PC-3 (cell line): Measurements from ENCODE around the gene SLC2A4RG. TPM values are rescaled to one million over a fixed set of nuclear protein-coding genes. Genes with fewer than 3 reads are reported as not detected.

Source experiments
- ATAC-seq: fragments of 200-7000 bp; cut with Tn5 transposase; 2 replicates; pipeline ENCODE4 v1.9.1; 2020; ENCODE audit warnings: mild to moderate bottlenecking, moderate library complexity
- BruUV-seq: library from RNA; stranded (reverse); fragments of 400-500 nt; replicated peaks from 2 replicates; lab custom pipeline; 2021; lab: Mats Ljungman, UMichigan
- CTCF ChIA-PET: fragments of 300-600 bp; sonication (Branson Sonifier 250); formaldehyde crosslinking; loops from one replicate; lab custom pipeline; 2022; ENCODE audit warnings: antibody characterized with exemption; lab: Charles Lee
- POLR2A ChIA-PET: fragments of 300-600 bp; sonication (Branson Sonifier 250); formaldehyde crosslinking; loops from one replicate; lab custom pipeline; 2022; ENCODE audit warnings: antibody characterized with exemption; ENCODE audit not compliant: unreplicated experiment; lab: Charles Lee
- DNase-seq: peaks from one replicate; pipeline ENCODE4 v3.0.0-alpha.2; 2015
- H2AFZ ChIP-seq: fragments of 300-600 bp; sonication (generic); 2 replicates; pipeline ENCODE4 v1.6.0; 2016; ENCODE audit warnings: antibody characterized with exemption, low read length
- H3F3A ChIP-seq: fragments of 300-600 bp; sonication (generic); one replicate; pipeline ENCODE4 v1.6.0; 2017; ENCODE audit warnings: antibody characterized with exemption, low read length, control low read depth, mild to moderate bottlenecking; ENCODE audit not compliant: unreplicated experiment
- H3K27ac ChIP-seq: fragments of 300-600 bp; sonication (generic); 2 replicates; pipeline ENCODE4 v1.5.1; 2016; ENCODE audit warnings: mild to moderate bottlenecking, low read length
- H3K27me3 ChIP-seq: fragments of 300-600 bp; sonication (generic); 2 replicates; pipeline ENCODE4 v1.6.1; 2016; ENCODE audit warnings: low read length, mixed read lengths
- H3K36me3 ChIP-seq: fragments of 300-600 bp; sonication (generic); 2 replicates; pipeline ENCODE4 v1.6.1; 2016; ENCODE audit warnings: low read depth, mixed run types, low read length, mixed read lengths
- H3K4me1 ChIP-seq: fragments of 300-600 bp; sonication (generic); 2 replicates; pipeline ENCODE4 v1.5.1; 2016; ENCODE audit warnings: low read length; ENCODE audit not compliant: insufficient read depth
- H3K4me2 ChIP-seq: fragments of 300-600 bp; sonication (generic); 2 replicates; pipeline ENCODE4 v1.6.0; 2016; ENCODE audit warnings: low read length
- H3K4me3 ChIP-seq: fragments of 300-600 bp; sonication (generic); 2 replicates; pipeline ENCODE4 v1.5.1; 2016; ENCODE audit warnings: mild to moderate bottlenecking, low read length, mixed read lengths
- H3K79me2 ChIP-seq: fragments of 300-600 bp; sonication (generic); 2 replicates; pipeline ENCODE4 v1.6.1; 2017; ENCODE audit warnings: low read length, mixed read lengths
- H3K9ac ChIP-seq: fragments of 300-600 bp; sonication (generic); 2 replicates; pipeline ENCODE4 v1.6.0; 2016; ENCODE audit warnings: mild to moderate bottlenecking, low read length
- H3K9me2 ChIP-seq: fragments of 300-600 bp; sonication (generic); replicated peaks from 2 replicates; pipeline ENCODE4 v1.6.1; 2016; ENCODE audit warnings: mixed run types, low read length, mixed read lengths
- H3K9me3 ChIP-seq: fragments of 300-600 bp; sonication (generic); 2 replicates; pipeline ENCODE4 v1.6.1; 2016; ENCODE audit warnings: low read length, mixed read lengths
- H4K20me1 ChIP-seq: fragments of 300-600 bp; sonication (generic); 2 replicates; pipeline ENCODE4 v1.6.1; 2016; ENCODE audit warnings: low read length, mixed read lengths
- CTCF ChIP-seq: fragments of 300-600 bp; sonication (generic); conservative IDR thresholded peaks from 2 replicates; pipeline ENCODE4 v1.5.1; 2017; ENCODE audit warnings: antibody characterized with exemption, low read depth, mild to moderate bottlenecking, low read length
- EZH2 ChIP-seq: fragments of 300-600 bp; sonication (generic); IDR thresholded peaks from one replicate; pipeline ENCODE4 v1.6.1; 2017; ENCODE audit warnings: antibody characterized with exemption, mild to moderate bottlenecking, low read length; ENCODE audit not compliant: unreplicated experiment
- EZH2phosphoT487 ChIP-seq: fragments of 300-600 bp; sonication (generic); IDR thresholded peaks from 2 replicates; pipeline ENCODE4 v1.6.1; 2018; ENCODE audit warnings: mild to moderate bottlenecking, antibody characterized with exemption, low read length, borderline replicate concordance
- intact Hi-C: fragments of 100-400 bp; cut with micrococcal nuclease; formaldehyde crosslinking; loops from 2 replicates; pipeline ENCODE4 v1.9.0; 2023
- total RNA-seq: library from RNA; depleted of rRNA; stranded (reverse); fragments of >200 nt; gene quantifications from 2 replicates; pipeline ENCODE4 v1.2.3, GENCODE V29; 2014

SLC2A4RG gene
- total RNA-seq, 1 experiment from 2014 or later = 116 TPM

GRCh38 chr20:63765082-63765873, 25.7 kb downstream of the SLC2A4RG start:
- BruUV-seq = no TSS peak
- Histone ChIP-seq H3K4me3 (no peak overlapping the region), H3K4me2 (no peak overlapping the region), H3K9me3 (no peaks in the 10 kb centered on the region), H2AFZ (no peak overlapping the region), H3K9ac (no peak overlapping the region), H3K79me2 (no peaks in the 10 kb centered on the region), H4K20me1 (no peaks in the 10 kb centered on the region), H3F3A (no peaks in the 10 kb centered on the region), H3K27me3 (no peaks in the 10 kb centered on the region), H3K36me3 (no peaks in the 10 kb centered on the region), H3K27ac (no peak overlapping the region), H3K4me1 (no peaks in the 10 kb centered on the region), H3K9me2 (no peaks in the 10 kb centered on the region)
- no peak for TF ChIP-seq CTCF
- no peak for TF ChIP-seq EZH2
- TF ChIP-seq EZH2phosphoT487 = no peak
- intact Hi-C loops = no loop called here
- POLR2A ChIA-PET = no interaction called here
- no peak for DNase-seq
- CTCF ChIA-PET = no interaction called here
- no peak for ATAC-seq

- ChIA-PET POLR2A (no interaction called here), CTCF (no interaction called here)
- DNase-seq (no peak), ATAC-seq (no peak)
- H3K79me2 ChIP-seq = no peaks in the 10 kb centered on the region
- no peak overlapping the region for H3K4me2 ChIP-seq
- no peaks in the 10 kb centered on the region for H3K27me3 ChIP-seq
- BruUV-seq = no TSS peak
- H3K36me3 ChIP-seq = no peaks in the 10 kb centered on the region
- H4K20me1 ChIP-seq = no peaks in the 10 kb centered on the region
- H3K4me3 ChIP-seq = no peak overlapping the region
- no peaks in the 10 kb centered on the region for H3K9me3 ChIP-seq
- no peaks in the 10 kb centered on the region for H3K4me1 ChIP-seq
- intact Hi-C loops = no loop called here
- H3K9me2 ChIP-seq = no peaks in the 10 kb centered on the region
- no peak overlapping the region for H3K27ac ChIP-seq
- H3F3A ChIP-seq = no peaks in the 10 kb centered on the region
- H2AFZ ChIP-seq = no peak overlapping the region
- no peak for TF ChIP-seq CTCF
- TF ChIP-seq EZH2phosphoT487 = no peak
- TF ChIP-seq EZH2 = no peak
- H3K9ac ChIP-seq = no peak overlapping the region
Observed at GRCh38 chr20:63765902-63766301, 26.3 kb downstream of the SLC2A4RG start.
